Measurements from ENCODE around the gene THSD7A. TPM values are rescaled to one million over a fixed set of nuclear protein-coding genes. Genes with fewer than 3 reads are reported as not detected.

Gene THSD7A
- total RNA-seq, 1 donor from 2014 or later = not detected

DNA sequence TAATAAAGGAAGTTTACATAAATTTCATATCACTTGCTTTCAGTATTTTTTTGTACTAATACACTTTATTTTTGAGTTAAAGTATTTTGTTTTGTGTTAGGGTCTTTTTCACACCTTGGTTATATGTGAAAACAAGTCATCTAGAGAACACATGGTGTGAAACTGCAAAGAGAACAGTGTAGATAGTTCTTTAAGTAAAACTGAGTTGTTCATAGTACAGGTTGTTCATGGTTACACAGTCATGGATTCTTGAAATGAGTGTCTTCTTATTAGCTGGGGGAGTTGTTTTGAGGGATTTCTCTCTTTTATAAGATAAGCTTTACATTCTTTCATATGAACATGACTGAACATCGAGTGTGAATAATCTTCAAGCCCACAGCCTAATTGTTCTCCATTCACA is 244.2 kb downstream of the THSD7A start:
- intact Hi-C loops (cut with micrococcal nuclease) = no loop called here

DNA sequence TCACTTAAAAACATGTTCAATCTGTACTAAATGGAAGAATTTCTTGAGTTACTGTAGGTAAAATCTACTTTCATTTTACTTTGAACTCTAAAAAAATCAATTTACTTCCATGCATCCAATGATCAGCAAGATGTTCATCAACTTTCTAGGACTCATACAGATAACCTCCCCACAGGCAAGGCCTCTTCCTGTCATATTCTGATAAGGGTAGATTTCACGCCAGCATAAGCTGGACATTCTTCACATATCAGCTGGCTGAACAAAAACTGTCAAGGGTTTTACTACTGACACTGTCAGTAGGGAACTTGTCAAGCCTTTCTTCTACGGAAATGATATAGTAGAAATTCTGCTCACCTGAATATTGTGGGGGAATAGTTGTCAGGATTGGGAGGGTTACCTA is 244.9 kb downstream of the THSD7A start:
- intact Hi-C loops (cut with micrococcal nuclease) = no loop called here

DNA sequence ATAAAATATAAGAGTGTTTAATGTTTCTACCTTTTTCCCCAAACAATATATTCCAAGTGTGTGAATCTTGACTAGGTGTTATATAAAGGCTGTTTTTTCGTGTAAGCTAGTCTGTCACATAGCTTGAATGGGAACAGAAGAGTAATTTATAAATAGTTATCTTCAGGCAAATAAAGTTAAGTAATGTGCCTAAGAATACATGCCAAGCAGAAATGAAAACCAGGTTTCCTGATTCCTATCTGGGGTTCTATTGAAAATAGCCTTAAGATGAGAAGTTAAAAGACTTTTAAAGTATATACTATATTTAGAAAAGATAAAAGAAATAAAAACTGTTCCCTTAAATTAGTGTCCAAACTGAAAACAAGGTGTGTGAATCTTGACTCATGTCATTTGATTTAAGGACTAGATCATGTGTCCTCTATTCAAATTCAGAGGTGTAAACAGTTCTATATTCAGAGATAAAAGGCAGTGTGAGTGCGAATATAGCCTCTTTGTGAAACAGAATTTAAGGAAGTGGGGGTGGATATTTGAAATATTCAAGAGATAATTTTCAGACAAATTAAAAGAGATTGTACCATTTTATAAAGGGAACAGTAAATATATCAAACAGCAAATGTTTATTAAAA is 247.5 kb downstream of the THSD7A start:
- intact Hi-C loops (cut with micrococcal nuclease) = no loop called here

DNA sequence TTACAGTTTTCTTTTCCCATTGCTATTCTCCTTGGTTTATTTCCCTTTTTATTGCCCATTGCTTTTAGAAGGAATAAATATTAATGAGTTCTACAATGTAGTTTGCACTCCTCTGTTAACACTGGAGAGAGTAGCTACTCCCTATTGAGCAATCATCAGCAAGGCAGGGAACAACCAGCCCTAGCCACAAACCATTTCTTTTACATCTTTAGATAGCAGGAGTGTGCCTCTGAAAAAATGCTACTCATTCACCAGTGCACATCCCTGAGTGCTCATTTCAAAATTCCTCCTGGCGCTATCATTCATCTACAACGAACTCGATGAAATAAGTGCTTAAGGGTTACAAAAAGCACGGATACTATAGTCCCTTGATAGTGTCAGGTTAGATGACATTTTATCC is 252.9 kb downstream of the THSD7A start:
- intact Hi-C loops (cut with micrococcal nuclease) = no loop called here

DNA sequence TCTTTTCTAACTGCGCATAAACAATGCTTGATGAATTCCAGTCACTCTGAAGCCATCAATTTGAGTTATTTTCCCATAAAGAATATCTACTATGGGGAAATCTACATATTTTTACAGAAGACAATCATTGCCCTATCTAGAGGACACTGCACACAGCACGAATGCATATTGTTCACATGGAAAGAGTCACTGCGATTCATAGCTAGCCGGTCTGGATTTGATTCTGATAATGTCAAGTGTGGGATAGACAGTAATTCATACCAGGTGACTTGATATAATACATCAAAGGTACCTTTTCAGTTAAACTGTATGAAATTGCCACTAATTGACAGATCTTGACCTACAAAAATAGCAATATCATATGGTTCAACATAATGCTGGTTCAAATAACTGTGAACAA is 255.7 kb downstream of the THSD7A start:
- intact Hi-C loops (cut with micrococcal nuclease) = no loop called here

DNA sequence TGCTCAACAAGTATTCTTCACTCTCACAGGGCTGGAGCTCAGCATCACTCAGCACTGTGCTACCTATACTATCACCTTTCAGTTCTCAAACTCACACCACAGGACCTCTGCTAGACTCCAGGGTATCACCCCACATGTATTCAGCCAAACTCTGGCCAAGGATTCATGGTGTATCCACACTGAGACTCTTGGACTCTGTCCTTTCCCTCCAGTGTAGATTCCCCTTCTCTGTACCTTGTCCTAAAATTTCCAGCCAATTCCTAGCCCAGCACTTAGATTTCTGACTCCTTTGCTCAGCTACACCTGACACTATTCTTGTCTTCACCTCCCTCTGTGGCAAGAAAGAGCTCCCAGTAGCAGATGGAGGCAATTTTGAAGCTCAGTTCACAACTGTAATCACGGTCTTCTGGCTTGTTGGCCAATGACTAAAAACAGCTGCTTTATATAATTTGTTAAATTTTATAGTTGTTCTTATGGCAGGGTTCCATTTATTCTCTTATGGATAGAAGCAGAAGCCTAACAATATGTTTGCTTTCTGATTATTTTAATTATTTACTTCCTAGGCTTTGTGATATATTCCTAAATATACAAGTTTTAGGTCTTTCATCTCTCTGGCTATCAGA is 258.8 kb downstream of the THSD7A start:
- intact Hi-C loops (cut with micrococcal nuclease) = no loop called here

DNA sequence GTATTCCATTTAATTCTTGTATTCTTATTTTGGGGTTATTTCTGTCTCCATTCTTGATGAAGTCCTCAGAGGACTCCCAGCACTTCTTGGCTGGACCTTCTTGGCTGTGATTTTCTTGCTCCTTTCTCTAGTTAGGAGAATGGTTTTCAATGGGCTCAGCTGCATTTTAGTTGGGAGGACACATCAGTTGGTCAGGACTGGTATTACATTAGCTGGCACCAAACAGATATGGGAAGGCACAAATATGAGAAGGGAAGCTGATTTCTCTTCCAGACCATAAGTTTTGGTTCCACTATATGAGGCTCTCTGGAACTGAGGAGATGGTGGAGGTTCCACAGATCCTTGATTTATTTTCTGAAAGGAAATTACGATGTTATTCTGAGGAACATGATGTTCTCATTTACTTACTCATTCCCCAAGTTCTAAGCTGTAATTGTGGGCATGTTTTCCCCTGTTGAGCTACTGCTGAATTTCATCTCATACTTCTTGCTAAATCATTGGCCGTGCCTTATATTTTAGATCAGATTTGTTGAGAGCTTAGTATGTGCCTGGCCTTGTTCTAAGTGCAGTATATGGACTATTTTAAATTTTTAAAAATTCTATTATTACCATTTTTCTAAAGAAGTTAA is 261.0 kb downstream of the THSD7A start:
- intact Hi-C loops (cut with micrococcal nuclease) = no loop called here

DNA sequence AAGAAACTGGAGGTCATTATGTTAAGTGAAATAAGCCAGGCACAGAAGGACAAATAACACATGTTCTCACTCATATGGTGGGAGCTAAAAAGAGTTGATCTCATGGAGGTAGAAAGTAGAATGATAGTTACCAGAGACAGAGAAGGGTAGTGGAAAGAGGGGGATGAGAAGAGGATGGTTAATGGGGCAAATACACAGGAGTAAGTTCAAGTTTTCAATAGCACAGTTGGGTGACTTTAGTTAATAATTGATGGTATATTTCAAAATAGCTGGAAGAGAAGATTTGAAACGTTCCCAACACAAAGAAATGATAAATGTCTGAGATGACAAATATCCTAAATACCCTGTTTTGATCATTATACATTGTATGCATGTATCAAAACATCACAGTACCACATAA is 261.8 kb downstream of the THSD7A start:
- intact Hi-C loops (cut with micrococcal nuclease) = no loop called here

DNA sequence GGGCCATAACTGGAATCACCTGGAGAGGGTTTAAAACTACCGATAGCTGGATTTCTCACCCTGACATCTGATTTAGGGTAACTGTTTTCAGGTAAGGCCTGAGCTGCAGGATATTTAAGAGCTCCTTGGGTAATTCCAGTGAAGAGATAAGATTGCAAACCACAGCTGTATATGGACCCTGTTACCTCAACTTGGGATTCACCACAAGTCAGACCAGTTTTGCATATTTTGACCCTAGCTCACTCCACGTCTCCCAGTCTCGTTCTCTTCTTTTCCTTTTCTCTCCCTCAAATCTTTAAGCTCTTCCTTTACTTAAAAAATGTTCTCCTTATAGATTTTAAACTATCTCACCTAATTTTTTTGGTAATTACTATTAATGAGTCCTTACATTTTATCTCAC is 264.4 kb downstream of the THSD7A start:
- intact Hi-C loops (cut with micrococcal nuclease) = no loop called here

DNA sequence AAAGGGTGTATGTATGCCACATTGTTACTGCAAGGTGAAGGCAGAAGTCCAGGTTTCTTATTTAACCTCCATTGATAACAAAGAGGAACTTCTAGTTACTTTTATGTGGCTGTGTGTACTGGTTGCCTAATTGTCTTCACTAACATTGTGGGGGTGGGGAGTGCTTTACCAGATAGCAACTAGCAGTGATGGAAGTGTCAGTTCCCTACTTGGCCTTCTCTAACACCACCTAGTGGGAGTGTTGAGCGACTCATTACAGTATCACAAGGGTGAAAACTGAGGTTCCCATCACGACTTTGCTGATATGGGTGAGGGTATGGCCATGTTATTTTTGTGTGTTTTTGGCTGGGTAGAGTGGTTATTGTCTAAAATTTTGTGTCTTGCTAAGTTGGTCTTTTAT is 274.4 kb downstream of the THSD7A start:
- intact Hi-C loops (cut with micrococcal nuclease) = no loop called here

DNA sequence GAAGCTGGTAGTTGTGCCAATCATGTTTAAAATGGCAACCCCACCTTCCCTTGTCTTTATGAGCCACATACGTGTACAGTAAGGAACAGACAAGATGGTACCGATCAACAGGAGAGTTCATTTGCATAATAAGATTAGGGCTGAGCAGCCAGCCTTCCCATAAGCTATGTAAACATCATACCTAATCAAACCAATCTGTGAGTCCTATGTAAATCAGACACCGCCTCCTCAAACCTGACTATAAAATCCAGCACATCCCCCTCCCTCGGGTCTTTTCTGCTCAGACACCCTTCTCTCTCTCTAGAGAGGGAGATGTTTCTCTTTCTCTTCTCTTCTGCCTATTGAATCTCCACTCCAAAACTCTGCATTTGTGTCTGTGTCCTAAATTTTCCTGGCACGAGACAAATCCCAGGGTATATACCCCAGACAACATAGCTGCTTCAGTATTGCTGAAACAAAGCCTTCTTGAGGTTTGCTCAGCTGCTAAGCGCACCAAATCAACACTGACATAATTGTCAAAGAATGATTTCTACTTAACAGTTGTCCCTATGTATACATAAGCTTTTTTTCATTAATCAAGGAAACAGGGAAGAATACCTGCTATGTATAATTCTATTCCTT is 279.2 kb downstream of the THSD7A start:
- intact Hi-C loops (cut with micrococcal nuclease) = no loop called here

DNA sequence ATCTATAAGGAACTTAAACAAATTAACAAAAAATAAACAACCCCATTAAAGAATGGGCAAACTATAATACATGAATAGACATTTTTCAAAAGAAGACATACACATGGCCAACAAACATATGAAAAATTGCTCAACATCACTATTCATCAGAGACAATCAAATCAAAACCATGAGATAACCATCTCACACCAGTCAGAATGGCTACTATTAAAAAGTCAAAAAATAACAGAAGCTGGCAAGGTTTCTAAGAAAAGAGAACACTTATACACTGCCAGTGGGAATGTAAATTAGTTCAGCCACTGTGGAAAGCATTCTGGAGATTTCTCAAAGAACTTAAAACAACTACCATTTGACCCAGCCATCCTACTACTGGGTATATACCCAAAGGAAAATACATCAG is 280.5 kb downstream of the THSD7A start:
- intact Hi-C loops (cut with micrococcal nuclease) = no loop called here

DNA sequence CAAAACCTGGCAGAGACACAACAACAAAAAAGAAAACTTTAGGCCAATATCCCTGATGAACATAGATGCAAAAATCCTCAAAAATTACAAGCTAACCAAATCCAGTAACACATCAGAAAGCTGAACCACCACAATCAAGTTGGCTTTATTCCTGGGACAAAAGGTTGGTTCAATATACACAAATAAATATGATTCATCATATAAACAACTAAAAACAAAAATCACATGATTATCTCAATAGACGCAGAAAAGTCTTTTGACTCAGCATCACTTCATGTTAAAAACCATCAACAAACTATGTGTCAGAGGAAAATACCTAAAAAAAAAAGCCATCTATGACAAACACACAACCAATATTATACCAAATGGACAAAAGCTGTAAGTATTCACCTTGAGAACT is 283.5 kb downstream of the THSD7A start:
- intact Hi-C loops (cut with micrococcal nuclease) = no loop called here

DNA sequence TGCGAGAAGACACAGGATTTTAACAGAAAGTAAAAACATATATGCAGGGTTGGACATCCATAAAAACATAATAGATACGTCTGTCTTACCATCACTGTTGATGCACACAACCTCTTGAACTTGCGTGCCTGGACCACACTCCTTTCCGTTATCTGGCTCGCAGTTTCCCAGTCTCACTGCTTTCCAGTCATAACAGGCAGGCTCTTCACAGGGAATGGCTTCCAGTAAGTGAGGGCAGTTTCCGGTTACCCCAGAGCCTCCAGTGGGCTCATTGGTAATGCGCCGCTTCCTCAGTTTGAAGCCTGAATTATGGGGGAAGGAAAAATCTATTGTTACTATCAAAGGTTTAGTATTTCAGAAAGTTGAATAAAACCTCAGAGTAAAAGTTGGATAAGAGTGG is 290.7 kb downstream of the THSD7A start:
- intact Hi-C loops (cut with micrococcal nuclease) = no loop called here

DNA sequence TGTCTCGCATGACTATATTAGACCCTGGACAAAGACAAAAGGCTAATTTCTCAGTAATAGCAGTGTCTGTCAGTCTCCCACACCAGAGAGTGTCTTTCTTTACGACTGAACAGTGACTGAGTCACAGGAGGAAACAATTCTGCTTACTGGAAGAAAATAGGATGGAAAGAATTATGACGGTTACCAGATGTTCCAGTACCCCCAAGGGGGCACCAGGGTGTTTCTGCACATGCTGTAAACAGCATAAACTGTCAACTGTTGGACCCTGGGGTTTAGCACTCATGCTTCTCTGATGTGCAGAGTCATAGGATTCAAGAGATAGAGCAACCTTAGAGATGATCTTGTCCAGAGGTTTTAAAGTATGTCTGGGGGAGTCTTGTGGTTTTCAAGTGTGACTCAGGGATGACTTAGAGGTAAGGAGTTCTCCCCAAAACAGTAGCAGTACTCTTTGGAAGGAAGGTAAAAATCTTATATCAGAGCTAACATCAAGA is 291.7 kb downstream of the THSD7A start:
- intact Hi-C loops (cut with micrococcal nuclease) = no loop called here

DNA sequence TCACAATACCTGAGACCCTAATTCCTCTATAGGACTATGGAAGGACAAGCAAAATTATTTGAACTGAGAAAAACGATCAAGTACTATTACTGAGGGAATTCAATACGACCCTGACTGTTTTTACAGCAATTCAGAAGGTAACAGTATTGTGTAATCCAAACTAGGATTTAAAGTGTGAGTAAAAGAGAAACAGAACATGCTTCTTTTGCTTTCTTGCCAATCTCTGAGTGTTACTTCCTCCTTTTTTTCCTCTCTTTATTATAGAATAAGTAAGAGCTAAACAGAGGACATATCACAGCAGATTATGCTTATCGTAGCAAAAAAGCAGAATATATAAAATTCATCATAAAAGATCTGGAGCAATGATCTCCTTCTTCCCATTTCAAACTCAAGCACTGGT is 292.1 kb downstream of the THSD7A start:
- intact Hi-C loops (cut with micrococcal nuclease) = no loop called here

DNA sequence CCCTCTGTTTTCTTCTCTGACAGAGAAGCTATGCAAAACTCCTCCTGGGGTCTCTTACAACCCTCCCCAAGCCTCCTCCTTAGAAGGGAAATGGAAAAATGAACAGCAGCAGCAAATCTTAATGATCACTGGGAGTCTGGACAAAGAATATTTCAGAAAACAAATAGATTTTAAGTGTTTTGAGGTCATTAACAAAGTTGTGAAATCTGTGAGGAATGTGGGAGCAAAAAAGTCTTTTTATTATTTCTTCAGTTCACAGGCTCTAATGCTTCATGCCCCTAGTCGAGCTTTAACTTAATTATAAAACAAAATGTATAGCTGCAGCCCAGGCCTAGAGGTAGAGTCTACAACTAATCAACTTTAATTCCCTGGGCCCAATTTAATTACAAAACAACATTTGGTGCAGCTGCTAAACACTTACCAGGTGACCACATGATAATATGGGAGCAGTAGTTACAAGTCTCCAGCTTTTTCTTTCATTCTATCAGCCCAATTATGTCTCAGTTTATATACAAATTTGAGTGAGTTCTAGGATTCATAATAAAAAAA is 293.2 kb downstream of the THSD7A start:
- intact Hi-C loops (cut with micrococcal nuclease) = no loop called here

DNA sequence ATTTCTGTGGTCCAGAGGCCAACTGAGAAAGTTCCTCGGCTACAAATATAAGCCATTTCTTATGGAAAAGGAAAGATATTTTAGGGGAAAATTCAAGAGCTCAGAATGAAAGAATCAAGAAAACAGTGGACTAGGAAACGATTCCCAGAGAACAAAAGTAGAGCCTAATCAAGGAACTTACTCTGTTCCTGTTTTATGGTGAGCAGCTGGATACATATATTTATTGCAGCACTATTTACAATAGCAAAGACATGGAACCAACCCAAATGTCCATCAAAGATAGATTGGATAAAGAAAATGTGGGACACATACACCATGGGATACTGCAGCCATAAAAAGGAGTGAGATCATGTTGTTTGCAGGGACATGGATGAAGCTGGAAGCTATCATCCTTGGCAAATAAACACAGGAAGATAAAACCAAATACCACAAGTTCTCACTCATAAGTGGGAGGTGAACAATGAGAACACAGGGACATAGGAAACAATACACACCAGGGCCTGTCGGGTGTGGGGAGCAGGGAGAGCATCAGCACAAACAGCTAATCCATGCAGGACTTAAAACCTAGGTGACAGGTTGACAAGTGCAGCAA is 298.7 kb downstream of the THSD7A start:
- intact Hi-C loops (cut with micrococcal nuclease) = no loop called here

DNA sequence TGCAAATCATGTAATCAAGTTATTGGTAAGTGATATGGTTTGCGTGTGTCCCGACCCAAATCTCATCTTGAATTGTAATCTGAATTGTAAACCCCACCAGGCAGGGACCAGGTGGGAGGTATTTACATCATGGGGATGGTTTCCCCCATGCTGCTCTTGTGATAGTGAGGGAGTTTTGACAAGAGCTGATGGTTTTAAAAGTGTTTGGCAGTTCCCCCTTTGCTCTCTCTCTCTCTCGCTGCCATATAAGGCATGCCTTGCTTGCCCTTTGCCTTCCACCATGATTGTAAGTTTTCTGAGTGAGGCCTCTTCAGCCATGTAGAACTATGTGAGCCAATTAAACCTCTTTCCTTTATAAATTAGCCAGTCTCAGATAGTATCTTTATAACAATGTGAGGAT is 302.6 kb downstream of the THSD7A start:
- intact Hi-C loops (cut with micrococcal nuclease) = no loop called here

DNA sequence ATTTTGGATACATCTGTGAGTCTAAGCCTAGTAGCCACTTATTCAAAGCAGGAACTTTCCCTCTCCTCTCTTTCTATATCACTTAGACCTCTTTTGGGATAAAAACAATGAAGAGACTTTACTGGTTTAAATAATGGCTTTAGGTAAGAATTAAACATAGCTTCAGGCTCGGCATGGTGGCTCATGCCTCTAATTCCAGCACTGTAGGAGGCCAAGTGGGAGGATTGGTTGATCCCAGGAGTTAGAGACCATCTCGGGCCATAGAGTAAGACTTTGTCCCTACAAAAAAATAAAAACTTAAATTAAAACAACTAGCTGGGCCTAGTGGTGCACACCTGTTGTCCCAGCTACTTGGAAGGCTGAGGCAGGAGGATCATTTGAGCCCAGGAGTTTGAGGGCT is 304.3 kb downstream of the THSD7A start:
- intact Hi-C loops (cut with micrococcal nuclease) = no loop called here

DNA sequence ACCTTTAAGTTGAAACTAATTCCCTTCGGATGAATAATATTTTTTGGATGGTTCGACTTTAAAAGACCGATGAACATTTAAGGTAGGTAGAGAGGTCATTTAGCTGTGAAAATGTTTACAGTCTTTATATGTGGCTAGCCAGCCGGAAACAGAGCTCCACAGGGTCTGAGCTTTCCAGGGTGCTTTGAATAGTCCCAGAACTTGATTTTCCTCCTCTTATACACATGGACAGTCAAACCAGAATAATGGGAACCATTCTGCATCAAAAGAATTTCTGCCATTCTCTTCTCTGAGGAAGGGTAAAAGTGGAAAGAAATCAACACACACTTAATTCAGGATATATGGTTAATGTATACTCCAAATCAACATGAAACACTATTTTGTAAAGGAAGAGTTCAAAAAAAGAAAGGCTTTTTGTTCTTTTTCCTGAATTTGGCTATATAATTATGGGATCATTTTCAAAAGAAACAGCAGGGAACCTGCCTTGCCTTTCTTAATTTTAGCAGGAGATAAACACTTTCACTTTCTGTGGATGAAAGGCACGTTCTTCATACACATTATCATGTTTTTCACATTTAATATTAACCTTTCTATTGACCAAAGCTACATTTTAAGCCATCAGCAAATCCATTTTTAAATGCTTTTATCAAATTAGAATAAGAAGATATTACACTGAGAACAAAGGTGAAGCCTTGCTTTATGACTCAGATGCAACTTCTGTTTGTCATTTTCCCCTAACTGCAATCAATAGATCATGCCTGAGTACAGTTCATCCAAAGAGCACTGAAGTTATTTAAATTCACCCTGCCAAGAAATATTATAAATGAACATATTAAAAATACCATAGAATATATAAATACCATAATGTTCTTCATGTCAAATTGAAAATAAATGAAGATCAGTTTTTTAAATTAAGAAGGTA is 307.3 kb downstream of the THSD7A start:
- intact Hi-C loops (cut with micrococcal nuclease) = no loop called here
